H1 (cell line): ENCODE data around the gene TMEM178B.

Experiments used
- EZH2 ChIP-seq: fragments of 200-600 bp; sonication (generic); IDR thresholded peaks from 2 replicates; pipeline ENCODE4 v1.7.1; 2012; ENCODE audit warnings: low read depth, mild to moderate bottlenecking, moderate library complexity, low read length, inconsistent platforms; ENCODE audit not compliant: severe bottlenecking
- JUND ChIP-seq: IDR thresholded peaks from 2 replicates; pipeline ENCODE4 v1.6.1; 2011; ENCODE audit warnings: mild to moderate bottlenecking, improper control_type of control experiment, low read length
- TF ChIP-seq, protein P1 (sequence below), 3 experiments: IDR thresholded peaks; 1 replicate in 2 of 3; 2 replicates in 1 of 3; pipeline versions ENCODE4 v1.5.1 to v1.6.1; 2011; ENCODE audit warnings: low read length in 3 of 3, mild to moderate bottlenecking in 3 of 3, inconsistent platforms in 2 of 3, low read depth in 1 of 3, moderate library complexity in 1 of 3; ENCODE audit not compliant: insufficient read depth in 1 of 3; ENCODE audit errors: control extremely low read depth in 1 of 3

DNA sequence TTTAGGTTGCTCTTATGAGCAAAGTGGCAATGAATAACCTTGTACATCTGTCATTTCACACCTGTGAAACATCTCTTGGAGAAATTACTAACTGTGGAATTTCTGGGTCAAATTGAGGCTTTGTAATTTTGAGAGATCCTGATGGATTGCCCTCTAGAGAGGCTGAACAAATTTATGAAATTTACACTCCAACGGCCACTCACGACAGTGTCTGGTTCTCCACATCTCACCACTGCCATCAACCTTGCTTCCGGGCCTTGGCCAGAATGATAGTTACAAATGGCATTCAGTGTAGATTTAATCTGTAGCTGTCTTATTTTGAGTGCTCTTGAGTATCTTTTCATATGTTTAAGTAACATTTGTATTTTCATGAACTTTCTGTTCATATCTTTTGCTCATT is 117.4 kb downstream of the TMEM178B start:
- TF ChIP-seq, protein P1, sequence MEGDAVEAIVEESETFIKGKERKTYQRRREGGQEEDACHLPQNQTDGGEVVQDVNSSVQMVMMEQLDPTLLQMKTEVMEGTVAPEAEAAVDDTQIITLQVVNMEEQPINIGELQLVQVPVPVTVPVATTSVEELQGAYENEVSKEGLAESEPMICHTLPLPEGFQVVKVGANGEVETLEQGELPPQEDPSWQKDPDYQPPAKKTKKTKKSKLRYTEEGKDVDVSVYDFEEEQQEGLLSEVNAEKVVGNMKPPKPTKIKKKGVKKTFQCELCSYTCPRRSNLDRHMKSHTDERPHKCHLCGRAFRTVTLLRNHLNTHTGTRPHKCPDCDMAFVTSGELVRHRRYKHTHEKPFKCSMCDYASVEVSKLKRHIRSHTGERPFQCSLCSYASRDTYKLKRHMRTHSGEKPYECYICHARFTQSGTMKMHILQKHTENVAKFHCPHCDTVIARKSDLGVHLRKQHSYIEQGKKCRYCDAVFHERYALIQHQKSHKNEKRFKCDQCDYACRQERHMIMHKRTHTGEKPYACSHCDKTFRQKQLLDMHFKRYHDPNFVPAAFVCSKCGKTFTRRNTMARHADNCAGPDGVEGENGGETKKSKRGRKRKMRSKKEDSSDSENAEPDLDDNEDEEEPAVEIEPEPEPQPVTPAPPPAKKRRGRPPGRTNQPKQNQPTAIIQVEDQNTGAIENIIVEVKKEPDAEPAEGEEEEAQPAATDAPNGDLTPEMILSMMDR (IDR thresholded peaks at IDR 0.05; ENCODE audit: control extremely low read depth in 1 of 3, insufficient read depth in 1 of 3, low read depth in 1 of 3, low read length in 3 of 3) = no peak
- TF ChIP-seq EZH2 (no peak), JUND (no peak)
